Fibroblast of villous mesenchyme (primary cell): Measurements from ENCODE around the gene TMPRSS9. TPM values are rescaled to one million over a fixed set of nuclear protein-coding genes. Genes with fewer than 3 reads are reported as not detected.
A peak's percentile ranks its signal among the peaks of the same experiment; 100 is the strongest.

ENCODE experiments used
- DNase-seq: peaks from one replicate; pipeline ENCODE4 v3.0.0-alpha.2; 2010; ENCODE audit warnings: low read depth
- H3K4me3 ChIP-seq: 2 replicates; pipeline ENCODE4 v1.5.1; 2011; ENCODE audit warnings: low read depth, mild to moderate bottlenecking, low read length
- total RNA-seq: library from RNA; depleted of rRNA; stranded (reverse); fragments of >200 nt; gene quantifications from 2 replicates; pipeline ENCODE4 v1.2.3, GENCODE V29; 2012
- TF ChIP-seq, protein P1 (sequence below): IDR thresholded peaks from 2 replicates; pipeline ENCODE4 v1.5.1; 2012; ENCODE audit warnings: low read depth, mild to moderate bottlenecking, low read length; ENCODE audit not compliant: insufficient read depth

The TMPRSS9 gene
- total RNA-seq, 1 donor = not detected

DNA sequence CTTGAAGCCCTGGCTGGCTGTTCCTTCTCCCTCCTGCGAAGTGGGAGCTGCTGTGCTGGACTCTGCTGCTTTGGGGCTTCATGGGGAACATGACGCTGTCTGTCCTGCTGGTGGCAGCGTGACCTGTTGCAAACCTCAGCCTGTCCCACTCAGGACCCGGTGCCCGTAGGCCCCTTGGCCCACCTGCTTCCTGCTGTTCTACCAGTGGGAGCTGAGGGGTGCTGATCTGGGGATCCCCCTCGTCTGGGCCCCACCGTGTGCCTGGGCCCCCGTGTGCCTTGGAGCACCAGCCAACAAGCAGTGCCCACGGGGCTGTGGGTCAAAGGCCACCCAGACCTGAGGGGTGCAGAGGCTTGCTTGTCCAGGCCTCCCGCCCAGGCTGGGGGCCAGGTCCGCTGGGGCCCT lies 26.3 kb upstream of the TMPRSS9 start:
- no peak overlapping the region for H3K4me3 ChIP-seq
- DNase-seq = no peak
- TF ChIP-seq, protein P1, sequence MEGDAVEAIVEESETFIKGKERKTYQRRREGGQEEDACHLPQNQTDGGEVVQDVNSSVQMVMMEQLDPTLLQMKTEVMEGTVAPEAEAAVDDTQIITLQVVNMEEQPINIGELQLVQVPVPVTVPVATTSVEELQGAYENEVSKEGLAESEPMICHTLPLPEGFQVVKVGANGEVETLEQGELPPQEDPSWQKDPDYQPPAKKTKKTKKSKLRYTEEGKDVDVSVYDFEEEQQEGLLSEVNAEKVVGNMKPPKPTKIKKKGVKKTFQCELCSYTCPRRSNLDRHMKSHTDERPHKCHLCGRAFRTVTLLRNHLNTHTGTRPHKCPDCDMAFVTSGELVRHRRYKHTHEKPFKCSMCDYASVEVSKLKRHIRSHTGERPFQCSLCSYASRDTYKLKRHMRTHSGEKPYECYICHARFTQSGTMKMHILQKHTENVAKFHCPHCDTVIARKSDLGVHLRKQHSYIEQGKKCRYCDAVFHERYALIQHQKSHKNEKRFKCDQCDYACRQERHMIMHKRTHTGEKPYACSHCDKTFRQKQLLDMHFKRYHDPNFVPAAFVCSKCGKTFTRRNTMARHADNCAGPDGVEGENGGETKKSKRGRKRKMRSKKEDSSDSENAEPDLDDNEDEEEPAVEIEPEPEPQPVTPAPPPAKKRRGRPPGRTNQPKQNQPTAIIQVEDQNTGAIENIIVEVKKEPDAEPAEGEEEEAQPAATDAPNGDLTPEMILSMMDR = no peak

DNA sequence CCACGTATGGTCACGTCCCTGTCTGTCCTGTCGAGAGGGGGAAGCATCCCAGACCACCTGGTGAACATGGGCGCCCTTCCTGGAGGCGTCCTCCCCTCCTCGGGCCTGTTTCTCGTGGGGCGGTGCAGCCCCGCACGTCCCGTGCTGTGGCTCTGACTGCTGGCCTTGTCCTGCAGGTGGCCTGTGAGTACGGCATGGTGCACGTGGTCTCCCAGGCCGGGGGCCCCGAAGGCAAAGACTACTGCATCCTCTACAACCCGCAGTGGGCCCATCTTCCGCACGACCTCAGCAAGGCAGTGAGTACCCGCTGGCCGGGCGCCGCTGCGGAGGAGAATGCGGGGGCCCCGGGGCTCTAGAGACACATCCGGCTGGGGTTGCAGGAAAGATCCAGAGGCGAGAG lies 25.6 kb upstream of the TMPRSS9 start:
- DNase-seq = no peak
- TF ChIP-seq, protein P1 = no peak
- H3K4me3 ChIP-seq = no peak overlapping the region

DNA sequence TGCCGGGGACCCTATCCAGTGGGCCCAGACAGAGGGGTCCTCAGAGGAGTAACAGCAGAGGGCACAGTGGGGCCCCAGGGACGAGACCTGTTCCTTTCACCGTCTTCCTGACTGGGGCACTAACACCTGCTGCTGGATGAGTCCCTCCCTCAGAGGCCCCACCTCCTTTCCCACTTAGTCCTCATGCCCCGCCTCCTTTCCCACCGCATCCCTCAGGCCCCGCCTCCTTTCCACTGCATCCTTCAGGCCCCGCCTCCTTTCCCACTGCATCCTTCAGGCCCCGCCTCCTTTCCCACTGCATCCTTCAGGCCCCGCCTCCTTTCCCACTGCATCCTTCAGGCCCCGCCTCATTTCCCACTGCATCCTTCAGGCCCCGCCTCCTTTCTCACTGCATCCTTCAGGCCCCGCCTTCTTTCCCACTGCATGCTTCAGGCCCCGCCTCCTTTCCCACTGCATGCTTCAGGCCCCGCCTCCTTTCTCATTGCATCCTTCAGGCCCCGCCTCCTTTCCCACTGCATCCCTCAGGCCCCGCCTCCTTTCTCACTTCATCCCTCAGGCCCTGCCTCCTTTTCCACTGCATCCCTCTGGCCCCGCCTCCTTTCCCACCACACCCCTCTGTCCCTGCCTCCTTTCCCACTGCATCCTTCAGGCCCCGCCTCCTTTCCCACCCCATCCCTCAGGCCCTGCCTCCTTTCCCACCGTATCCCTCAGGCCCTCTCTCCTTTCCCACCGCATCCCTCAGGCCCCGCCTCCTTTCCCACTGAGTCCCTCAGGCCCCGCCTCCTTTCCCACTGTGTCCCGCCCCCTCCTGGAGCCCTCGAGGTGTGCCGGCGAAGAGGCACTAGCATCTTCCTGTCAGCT lies 24.8 kb upstream of the TMPRSS9 start:
- TF ChIP-seq, protein P1 = no peak
- H3K4me3 ChIP-seq = no peak overlapping the region
- no peak for DNase-seq

DNA sequence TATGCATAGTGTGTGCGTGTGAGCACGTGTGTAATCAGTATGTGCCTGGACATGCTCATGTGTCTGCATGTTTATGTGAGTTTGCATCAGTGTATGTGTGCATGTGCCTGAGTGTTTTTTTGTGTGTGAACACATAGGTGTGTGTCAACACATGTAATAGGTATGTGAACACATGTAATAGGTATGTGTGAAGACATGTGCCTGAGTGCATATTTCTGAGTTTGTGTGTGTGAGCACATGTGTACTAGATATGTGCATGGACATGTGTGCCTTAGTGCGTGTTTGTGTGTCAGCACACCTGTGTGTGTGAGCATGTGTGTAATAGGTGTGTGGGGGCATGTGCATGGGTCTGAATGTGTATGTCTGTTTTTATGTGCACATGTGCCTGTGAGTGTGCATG lies 24.2 kb upstream of the TMPRSS9 start:
- no peak for DNase-seq
- TF ChIP-seq, protein P1 = no peak
- no peak overlapping the region for H3K4me3 ChIP-seq

DNA sequence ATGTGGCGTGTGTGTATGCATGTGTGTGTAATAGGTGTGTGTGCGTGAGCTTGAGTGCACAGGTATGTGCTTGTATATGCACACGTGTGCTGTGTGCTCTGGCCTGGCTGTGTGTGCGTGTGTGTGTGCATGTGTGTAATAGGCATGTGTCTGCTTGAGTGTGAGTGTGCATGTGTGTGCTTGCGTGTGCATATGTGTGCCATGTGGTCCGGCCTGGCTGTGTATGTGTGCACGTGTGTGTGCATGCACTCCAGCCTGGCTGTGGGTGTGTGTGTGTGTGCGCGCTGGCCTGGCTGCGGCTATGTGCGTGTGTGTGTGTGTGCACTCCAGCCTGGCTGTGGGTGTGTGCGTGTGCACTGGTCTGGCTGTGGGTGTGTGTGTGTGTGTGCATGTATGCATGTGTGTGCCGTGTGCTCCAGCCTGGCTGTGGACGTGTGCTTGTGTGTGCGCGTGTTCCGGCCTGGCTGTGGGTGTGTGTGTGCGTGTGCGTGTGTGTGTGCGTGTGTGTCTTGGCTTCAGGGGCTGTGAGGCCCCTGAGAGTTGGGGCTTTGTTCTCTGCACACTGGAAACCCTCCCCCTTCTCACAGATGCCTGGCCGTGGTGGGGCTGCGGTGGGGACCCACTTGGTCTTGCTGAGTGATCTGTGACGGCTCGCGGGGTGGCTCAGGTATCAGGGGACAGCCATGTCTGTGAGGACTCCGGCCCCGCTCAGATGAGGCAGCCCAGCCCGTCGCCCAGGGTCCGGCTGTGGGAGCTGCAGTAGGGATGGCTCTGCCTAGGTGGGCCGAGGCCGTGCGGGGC lies 23.3 kb upstream of the TMPRSS9 start:
- no peak overlapping the region for H3K4me3 ChIP-seq
- TF ChIP-seq, protein P1 = no peak
- no peak for DNase-seq

DNA sequence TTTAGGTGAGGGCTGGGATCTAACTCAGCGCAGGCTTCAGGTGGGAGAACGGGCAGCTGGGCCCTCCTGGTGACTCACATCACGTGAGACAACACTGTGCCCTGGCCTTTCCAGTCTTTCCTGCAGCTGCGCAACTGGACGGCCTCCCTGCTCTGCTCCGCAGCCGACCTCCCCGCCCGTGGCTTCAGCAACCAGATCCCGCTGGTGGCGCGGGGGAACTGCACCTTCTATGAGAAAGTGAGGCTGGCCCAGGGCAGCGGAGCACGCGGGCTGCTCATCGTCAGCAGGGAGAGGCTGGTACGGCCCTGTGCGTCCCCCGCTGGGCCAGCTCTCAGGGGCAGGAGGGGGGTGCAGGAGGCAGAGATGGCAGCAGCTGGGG lies 22.7 kb upstream of the TMPRSS9 start:
- TF ChIP-seq, protein P1 = peak; percentile 34
- no peak overlapping the region for H3K4me3 ChIP-seq
- DNase-seq = peak; percentile 75
